Panc1 (cell line): Measurements from ENCODE around the gene HDGFL2. TPM values are rescaled to one million over a fixed set of nuclear protein-coding genes. Genes with fewer than 3 reads are reported as not detected.

Experiments
- ATAC-seq: fragments of 200-7000 bp; cut with Tn5 transposase; 2 replicates; pipeline ENCODE4 v1.9.1; 2020; ENCODE audit warnings: mild to moderate bottlenecking, moderate library complexity
- Bru-seq: library from RNA; stranded (reverse); fragments of 400-500 nt; gene quantifications from one replicate; lab custom pipeline; 2021; lab: Mats Ljungman, UMichigan
- BruChase-seq, 2 experiments: library from RNA; stranded (reverse); fragments of 400-500 nt; gene quantifications; one replicate each; lab custom pipeline; 2021; lab: Mats Ljungman, UMichigan
- BruUV-seq: library from RNA; stranded (reverse); fragments of 400-500 nt; replicated peaks from 2 replicates; lab custom pipeline; 2021; lab: Mats Ljungman, UMichigan
- CTCF ChIA-PET: fragments of 300-600 bp; sonication (Branson Sonifier 250); formaldehyde crosslinking; loops from one replicate; lab custom pipeline; 2022; ENCODE audit warnings: antibody characterized with exemption; lab: Charles Lee
- POLR2A ChIA-PET: fragments of 300-600 bp; sonication (Branson Sonifier 250); formaldehyde crosslinking; loops from one replicate; lab custom pipeline; 2022; ENCODE audit warnings: antibody characterized with exemption; lab: Charles Lee
- DNase-seq: peaks from one replicate; pipeline ENCODE4 v3.0.0-alpha.2; 2010; ENCODE audit warnings: low read depth, low spot score
- H3K27ac ChIP-seq: 2 replicates; pipeline ENCODE4 v1.5.1; 2011; ENCODE audit warnings: mild to moderate bottlenecking, low read length, inconsistent platforms
- H3K27me3 ChIP-seq: fragments of 200-500 bp; sonication (Bioruptor generic); 2 replicates; pipeline ENCODE4 v1.6.0; 2014; ENCODE audit warnings: low read length, inconsistent platforms; ENCODE audit not compliant: control insufficient read depth, insufficient read depth
- H3K36me3 ChIP-seq: fragments of 200-500 bp; sonication (Bioruptor generic); 2 replicates; pipeline ENCODE4 v1.5.1; 2014; ENCODE audit warnings: inconsistent platforms, mild to moderate bottlenecking, low read length, moderate library complexity; ENCODE audit not compliant: control insufficient read depth, insufficient read depth
- H3K4me1 ChIP-seq: 2 replicates; pipeline ENCODE4 v1.5.1; 2011; ENCODE audit warnings: inconsistent platforms, mild to moderate bottlenecking, low read length, moderate library complexity; ENCODE audit not compliant: control insufficient read depth, insufficient read depth
- H3K4me3 ChIP-seq, 2 experiments: 2 replicates each; pipeline ENCODE4 v1.5.1; 2011 to 2012; ENCODE audit warnings: low read depth in 2 of 2, low read length in 2 of 2, mild to moderate bottlenecking in 2 of 2, inconsistent platforms in 1 of 2, moderate library complexity in 1 of 2
- H3K9me3 ChIP-seq: fragments of 200-500 bp; sonication (Bioruptor generic); 2 replicates; pipeline ENCODE4 v1.5.1; 2014; ENCODE audit warnings: low read depth, mild to moderate bottlenecking, inconsistent platforms, low read length, moderate library complexity; ENCODE audit not compliant: control insufficient read depth, insufficient read depth
- POLR2AphosphoS5 ChIP-seq: IDR thresholded peaks from 2 replicates; pipeline ENCODE4 v1.6.1; 2012; ENCODE audit warnings: mild to moderate bottlenecking, low read depth, low read length, moderate library complexity
- REST ChIP-seq, 2 experiments: IDR thresholded peaks; 2 replicates each; pipeline ENCODE4 v1.6.1; 2011 to 2012; ENCODE audit warnings: low read depth in 2 of 2, control low read depth in 1 of 2, low read length in 1 of 2, mild to moderate bottlenecking in 1 of 2, moderate library complexity in 1 of 2; ENCODE audit not compliant: insufficient read depth in 1 of 2
- SIN3A ChIP-seq: IDR thresholded peaks from 2 replicates; pipeline ENCODE4 v1.6.1; 2012; ENCODE audit warnings: low read depth, mild to moderate bottlenecking, low read length, moderate library complexity, borderline replicate concordance; ENCODE audit not compliant: insufficient read depth
- TCF7L2 ChIP-seq: IDR thresholded peaks from 2 replicates; pipeline ENCODE4 v1.6.1; 2011; ENCODE audit warnings: mild to moderate bottlenecking, low read depth, low read length, inconsistent platforms
- in situ Hi-C: cut with HindIII; loops from 2 replicates; pipeline ENCODE4 v1.10.0; 2016; ENCODE audit warnings: low sequenced_read_pairs, low pct_unique_long_range_greater_than_20kb
- intact Hi-C: fragments of 100-400 bp; cut with micrococcal nuclease; formaldehyde crosslinking; loops from one replicate; pipeline ENCODE4 v1.10.0; 2022; ENCODE audit not compliant: unreplicated experiment
- long read RNA-seq: library from polyadenylated mRNA; unstranded; transcript quantifications from one replicate; pipeline ENCODE4 v2.0.0, GENCODE V29; 2021; ENCODE audit not compliant: unreplicated experiment
- polyA plus RNA-seq: library from polyadenylated mRNA; unstranded; fragments of >200 nt; gene quantifications from one replicate; pipeline ENCODE4 v1.2.1, GENCODE V29; 2012; ENCODE audit warnings: missing spikeins; ENCODE audit not compliant: insufficient read length
- total RNA-seq: library from RNA; stranded (reverse); gene quantifications from one replicate; pipeline ENCODE4 v1.2.1, GENCODE V29; 2021; ENCODE audit not compliant: unreplicated experiment
- TF ChIP-seq, protein P1 (sequence below): fragments of 450-650 bp; IDR thresholded peaks from 2 replicates; pipeline ENCODE4 v1.5.1; 2017; ENCODE audit warnings: mild to moderate bottlenecking

The HDGFL2 gene
- total RNA-seq (56.9 TPM), Bru-seq, nascent RNA (percentile 56 among the genes with signal in this experiment), BruChase-seq, experiment 1, labeled RNA remaining after a 2-hour chase (percentile 60 among the genes with signal in this experiment), BruChase-seq, experiment 2, labeled RNA remaining after a 6-hour chase (percentile 69 among the genes with signal in this experiment)
- polyA plus RNA-seq = 112 TPM
- long read RNA-seq, transcript HDGFL2-210 (16 exons, 2,255 nt) = minor isoform, 8 of 163 reads
- long read RNA-seq, transcript HDGFL2-208 (16 exons, 2,281 nt) = major isoform, 29 of 163 reads
- long read RNA-seq, partial matches to known transcripts = 115 of 163 reads
- long read RNA-seq, other reads (novel, unspliced or antisense) = 11 of 163 reads

- H3K36me3 ChIP-seq = peaks cover 4% of the 10 kb centered on the region; the same call in 1 of the 2 replicates
- ATAC-seq = no peak; the same call in 1 of the 2 replicates
Measured at GRCh38 chr19:4472174-4472974, at the start of gene HDGFL2. Gene HDGFL2, plus strand, starts transcription at chr19:4472297. Its CDS starts 54 bp downstream, at chr19:4472351.

DNA sequence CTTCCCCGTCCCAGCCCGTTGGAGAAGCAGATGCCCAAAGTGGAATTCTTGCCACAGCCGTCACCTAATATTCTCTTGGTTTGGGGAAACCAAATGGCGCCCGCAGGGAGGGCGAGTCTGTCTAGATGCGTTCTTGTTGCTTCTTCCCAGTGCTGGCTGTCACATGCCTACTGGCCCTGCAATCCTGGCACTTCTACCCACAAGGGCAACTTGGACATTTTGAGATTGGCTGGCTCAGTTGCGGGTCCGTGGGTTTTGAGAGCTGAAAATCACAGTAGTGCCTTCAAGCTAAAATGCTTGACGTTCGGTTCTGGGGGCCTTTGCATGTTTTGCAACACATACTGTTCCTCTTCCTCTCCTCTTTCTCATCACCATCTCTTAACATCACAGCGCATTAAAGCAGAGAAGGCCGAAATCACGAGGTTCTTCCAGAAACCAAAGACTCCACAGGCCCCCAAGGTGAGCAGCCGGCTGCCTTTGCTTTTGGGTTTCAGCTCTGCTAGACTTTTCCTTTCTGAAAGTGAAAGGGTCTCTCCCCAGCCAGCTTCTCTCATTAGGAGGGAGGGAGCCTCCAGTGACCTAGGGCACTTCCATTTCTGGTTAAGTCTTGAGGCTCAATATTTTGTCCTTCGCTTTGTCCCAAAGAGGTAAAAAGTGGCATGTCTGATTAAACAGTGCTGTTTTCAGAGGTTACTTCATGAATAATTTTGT is 48.5 kb upstream of the HDGFL2 start:
- DNase-seq (no peak), ATAC-seq (no peak)
- POLR2A ChIA-PET = no interaction called here
- Histone ChIP-seq H3K4me3 (no peak overlapping the region), H3K27me3 (no peaks in the 10 kb centered on the region), H3K27ac (no peak overlapping the region), H3K4me1 (no peaks in the 10 kb centered on the region), H3K36me3 (no peaks in the 10 kb centered on the region), H3K9me3 (no peaks in the 10 kb centered on the region)
- intact Hi-C loops = no loop called here
- no TSS peak for BruUV-seq
- CTCF ChIA-PET = no interaction called here
- TF ChIP-seq, protein P1, sequence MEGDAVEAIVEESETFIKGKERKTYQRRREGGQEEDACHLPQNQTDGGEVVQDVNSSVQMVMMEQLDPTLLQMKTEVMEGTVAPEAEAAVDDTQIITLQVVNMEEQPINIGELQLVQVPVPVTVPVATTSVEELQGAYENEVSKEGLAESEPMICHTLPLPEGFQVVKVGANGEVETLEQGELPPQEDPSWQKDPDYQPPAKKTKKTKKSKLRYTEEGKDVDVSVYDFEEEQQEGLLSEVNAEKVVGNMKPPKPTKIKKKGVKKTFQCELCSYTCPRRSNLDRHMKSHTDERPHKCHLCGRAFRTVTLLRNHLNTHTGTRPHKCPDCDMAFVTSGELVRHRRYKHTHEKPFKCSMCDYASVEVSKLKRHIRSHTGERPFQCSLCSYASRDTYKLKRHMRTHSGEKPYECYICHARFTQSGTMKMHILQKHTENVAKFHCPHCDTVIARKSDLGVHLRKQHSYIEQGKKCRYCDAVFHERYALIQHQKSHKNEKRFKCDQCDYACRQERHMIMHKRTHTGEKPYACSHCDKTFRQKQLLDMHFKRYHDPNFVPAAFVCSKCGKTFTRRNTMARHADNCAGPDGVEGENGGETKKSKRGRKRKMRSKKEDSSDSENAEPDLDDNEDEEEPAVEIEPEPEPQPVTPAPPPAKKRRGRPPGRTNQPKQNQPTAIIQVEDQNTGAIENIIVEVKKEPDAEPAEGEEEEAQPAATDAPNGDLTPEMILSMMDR = no peak
- TF ChIP-seq TCF7L2 = no peak
- TF ChIP-seq REST (IDR thresholded peaks at IDR 0.05; ENCODE audit: insufficient read depth in 1 of 2, low read depth in 2 of 2, low read length in 1 of 2) = no peak
- TF ChIP-seq POLR2AphosphoS5 = no peak
- TF ChIP-seq SIN3A = no peak
- in situ Hi-C loops = no loop called here

More at GRCh38 chr19:4472174-4472974, at the start of gene HDGFL2:
- no TSS peak for BruUV-seq
- TF ChIP-seq, protein P1 = no peak
- TF ChIP-seq TCF7L2 = no peak
- TF ChIP-seq SIN3A = no peak
- ChIA-PET POLR2A (no interaction called here), CTCF (interaction anchor here (1.6 kb wide), 1 partner anchor 53 kb away, joined by 4 read pairs; no protein-coding TSS in a partner anchor)
- Histone ChIP-seq H3K27ac (peak within 1 kb of the TSS; percentile 90), H3K4me1 (no peaks in the 10 kb centered on the region; the same call in 1 of the 2 replicates), H3K27me3 (no peaks in the 10 kb centered on the region), H3K4me3 (peak within 1 kb of the TSS; percentile 83 to 86), H3K9me3 (no peaks in the 10 kb centered on the region)
- in situ Hi-C loops = no loop called here
- DNase-seq = no peak
- intact Hi-C loops = no loop called here
